Neural cell (in vitro differentiated cells): ENCODE results near the gene PIGBOS1. TPM values are rescaled to one million over a fixed set of nuclear protein-coding genes. Genes with fewer than 3 reads are reported as not detected.
A peak's percentile ranks its signal among the peaks of the same experiment; 100 is the strongest.

ENCODE experiments used
- H2AFZ ChIP-seq: fragments of 200-600, 300-800 bp; sonication (generic), shearing (Covaris generic); 2 replicates; pipeline ENCODE4 v1.6.0; 2014; ENCODE audit warnings: low read depth, mild to moderate bottlenecking, antibody characterized with exemption, low read length, moderate library complexity
- H3F3A ChIP-seq: fragments of 200-600 bp; shearing (Covaris generic); 2 replicates; pipeline ENCODE4 v1.6.1; 2016; ENCODE audit warnings: mild to moderate bottlenecking, moderate library complexity, mixed read lengths, antibody characterized with exemption, low read length; ENCODE audit not compliant: insufficient read depth, poor library complexity, severe bottlenecking
- H3K27ac ChIP-seq: fragments of 200-600, 300-800 bp; sonication (generic), shearing (Covaris generic); 2 replicates; pipeline ENCODE4 v1.5.1; 2014; ENCODE audit warnings: mild to moderate bottlenecking, low read length, moderate library complexity
- H3K27me3 ChIP-seq: fragments of 300-800, 200-600 bp; sonication (generic), shearing (Covaris generic); 2 replicates; pipeline ENCODE4 v1.6.0; 2014; ENCODE audit warnings: mild to moderate bottlenecking, low read depth, low read length, moderate library complexity; ENCODE audit not compliant: insufficient read depth
- H3K36me3 ChIP-seq: fragments of 300-800, 200-600 bp; sonication (generic), shearing (Covaris generic); 2 replicates; pipeline ENCODE4 v1.5.1; 2014; ENCODE audit warnings: mild to moderate bottlenecking, antibody characterized with exemption, low read length, moderate library complexity; ENCODE audit not compliant: insufficient read depth
- H3K4me2 ChIP-seq: fragments of 300-800, 200-600 bp; sonication (generic), shearing (Covaris generic); 2 replicates; pipeline ENCODE4 v1.6.0; 2014; ENCODE audit warnings: mild to moderate bottlenecking, low read length
- H3K4me3 ChIP-seq: fragments of 300-800, 200-600 bp; sonication (generic), shearing (Covaris generic); 2 replicates; pipeline ENCODE4 v1.5.1; 2014; ENCODE audit warnings: mild to moderate bottlenecking, low read length, moderate library complexity
- H3K79me2 ChIP-seq: fragments of 200-600 bp; shearing (Covaris generic); replicated peaks from 2 replicates; pipeline ENCODE4 v1.6.0; 2014; ENCODE audit warnings: mild to moderate bottlenecking, low read length, moderate library complexity; ENCODE audit not compliant: insufficient read depth
- H3K9ac ChIP-seq: fragments of 300-800, 200-600 bp; sonication (generic), shearing (Covaris generic); 2 replicates; pipeline ENCODE4 v1.6.1; 2016; ENCODE audit warnings: mild to moderate bottlenecking, low read length, mixed read lengths
- H3K9me2 ChIP-seq: fragments of 200-600 bp; shearing (Covaris generic); 2 replicates; pipeline ENCODE4 v1.6.1; 2016; ENCODE audit warnings: mild to moderate bottlenecking, low read length, mixed read lengths; ENCODE audit not compliant: insufficient read depth
- H3K9me3 ChIP-seq: fragments of 200-600, 300-800 bp; sonication (generic), shearing (Covaris generic); 2 replicates; pipeline ENCODE4 v1.6.1; 2016; ENCODE audit warnings: mild to moderate bottlenecking, mixed run types, low read length, moderate library complexity, mixed read lengths
- H4K20me1 ChIP-seq: fragments of 200-600 bp; shearing (Covaris generic); 2 replicates; pipeline ENCODE4 v1.6.1; 2016; ENCODE audit warnings: mild to moderate bottlenecking, mixed run types; ENCODE audit not compliant: insufficient read depth
- CTCF ChIP-seq: fragments of 450-650 bp; IDR thresholded peaks from 2 replicates; pipeline ENCODE4 v1.5.1; 2014; ENCODE audit warnings: antibody characterized with exemption, mild to moderate bottlenecking, moderate library complexity; ENCODE audit not compliant: poor library complexity, severe bottlenecking
- EP300 ChIP-seq: fragments of 450-650 bp; conservative IDR thresholded peaks from 2 replicates; pipeline ENCODE4 v1.6.1; 2014; ENCODE audit warnings: antibody characterized with exemption, mild to moderate bottlenecking, moderate library complexity; ENCODE audit not compliant: poor library complexity, severe bottlenecking
- EZH2 ChIP-seq: fragments of 200-600, 300-800 bp; shearing (Covaris generic), sonication (generic); IDR thresholded peaks from 2 replicates; pipeline ENCODE4 v1.6.1; 2014; ENCODE audit warnings: antibody characterized with exemption, low read length, borderline replicate concordance, mild to moderate bottlenecking; ENCODE audit not compliant: insufficient read depth, poor library complexity, severe bottlenecking
- MXI1 ChIP-seq: fragments of 450-650 bp; conservative IDR thresholded peaks from 2 replicates; pipeline ENCODE4 v1.6.1; 2014; ENCODE audit warnings: antibody characterized with exemption, mild to moderate bottlenecking; ENCODE audit not compliant: poor library complexity, severe bottlenecking
- POLR2AphosphoS5 ChIP-seq: IDR thresholded peaks from 2 replicates; pipeline ENCODE4 v1.6.1; 2012
- RAD21 ChIP-seq: fragments of 450-650 bp; conservative IDR thresholded peaks from 2 replicates; pipeline ENCODE4 v1.6.1; 2014; ENCODE audit warnings: antibody characterized with exemption, mild to moderate bottlenecking, moderate library complexity
- REST ChIP-seq: IDR thresholded peaks from 2 replicates; pipeline ENCODE4 v1.6.1; 2012; ENCODE audit warnings: borderline replicate concordance
- SMC3 ChIP-seq: fragments of 450-650 bp; conservative IDR thresholded peaks from 2 replicates; pipeline ENCODE4 v1.6.1; 2014; ENCODE audit warnings: antibody characterized with exemption, mild to moderate bottlenecking, moderate library complexity; ENCODE audit not compliant: poor library complexity
- TAF1 ChIP-seq: IDR thresholded peaks from 2 replicates; pipeline ENCODE4 v1.6.1; 2012; ENCODE audit warnings: low read depth
- polyA plus RNA-seq: library from polyadenylated mRNA; depleted of rRNA; stranded (reverse); fragments of >200 nt; gene quantifications from 2 replicates; pipeline ENCODE4 v1.2.3, GENCODE V29; 2014

The PIGBOS1 gene
- polyA plus RNA-seq, 1 donor from 2014 or later = 16.4 TPM

GRCh38 chr15:55297315-55297714 lies 21.6 kb downstream of the PIGBOS1 start:
- Histone ChIP-seq H2AFZ (no peak overlapping the region), H3K9me3 (peaks cover 4% of the 10 kb centered on the region), H3F3A (no peaks in the 10 kb centered on the region), H3K79me2 (no peaks in the 10 kb centered on the region), H3K27me3 (no peaks in the 10 kb centered on the region), H3K4me2 (no peak overlapping the region), H3K4me3 (no peak overlapping the region), H3K9me2 (no peaks in the 10 kb centered on the region), H3K9ac (no peak overlapping the region), H3K27ac (no peak overlapping the region), H3K36me3 (no peaks in the 10 kb centered on the region), H4K20me1 (no peaks in the 10 kb centered on the region)
- TF ChIP-seq POLR2AphosphoS5 (no peak), CTCF (no peak), EP300 (no peak), RAD21 (no peak), SMC3 (no peak), TAF1 (no peak), MXI1 (no peak), REST (no peak), EZH2 (no peak)

DNA sequence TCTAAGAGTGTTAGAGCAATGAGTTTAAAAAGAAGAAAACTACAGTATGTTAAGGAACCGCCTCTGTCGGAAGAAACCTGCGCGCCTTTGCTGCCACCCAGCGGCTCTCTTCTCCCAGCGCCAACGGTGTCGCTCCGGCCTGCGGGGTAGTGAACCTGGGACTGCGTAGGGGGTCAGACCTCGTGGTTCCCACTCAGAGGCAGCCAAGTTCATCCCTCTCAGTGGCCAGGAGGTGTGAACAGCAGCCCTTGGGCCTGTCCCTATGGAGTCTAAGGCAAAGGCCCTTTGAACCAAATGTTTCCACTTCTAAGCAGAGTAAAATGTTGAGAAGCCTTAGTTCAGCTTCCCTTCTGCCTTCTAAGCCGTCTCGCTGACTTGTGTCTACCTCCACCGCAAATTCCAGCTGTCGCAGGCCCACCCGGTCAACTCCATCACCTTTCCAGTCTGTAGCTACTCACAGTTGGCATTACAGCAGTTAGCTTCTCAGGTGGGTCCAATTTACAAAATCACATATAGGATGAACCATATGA lies 28.3 kb downstream of the PIGBOS1 start:
- Histone ChIP-seq H3K27me3 (peaks cover 12% of the 10 kb centered on the region), H3K9ac (no peak overlapping the region), H3K4me3 (peak overlapping the region; percentile 86), H4K20me1 (no peaks in the 10 kb centered on the region), H3K9me3 (no peaks in the 10 kb centered on the region), H3K79me2 (no peaks in the 10 kb centered on the region), H3K9me2 (no peaks in the 10 kb centered on the region), H3K27ac (no peak overlapping the region), H3F3A (no peaks in the 10 kb centered on the region), H3K4me2 (peak overlapping the region; percentile 82), H3K36me3 (no peaks in the 10 kb centered on the region), H2AFZ (no peak overlapping the region)
- TF ChIP-seq REST (no peak), EP300 (no peak), EZH2 (no peak), MXI1 (peak; percentile 15), TAF1 (no peak), RAD21 (peak; percentile 89), POLR2AphosphoS5 (no peak), CTCF (peak; percentile 92), SMC3 (peak; percentile 85)
